Right lobe of liver (tissue), 4 donors: Measurements from ENCODE around the gene ZNF674.

ENCODE experiments used
- CTCF ChIP-seq, 4 donors: fragments of 200-600 bp in 3 of 4; fragments of 450-650 bp in 1 of 4; IDR thresholded peaks; one replicate each; pipeline versions ENCODE4 v1.5.1 to v1.8.0; 2016 to 2022; ENCODE audit warnings: antibody characterized with exemption in 4 of 4, mild to moderate bottlenecking in 2 of 4
- POLR2A ChIP-seq: fragments of 450-650 bp; IDR thresholded peaks from one replicate; pipeline ENCODE4 v1.6.1; 2017; ENCODE audit warnings: antibody characterized with exemption, mild to moderate bottlenecking
- donor health status: DM: no; HTN: no; CAD: no.
- donor health status: DM: no; HTN: no; CAD: no.
- donor health status: DM: no; HTN: yes; CAD: no.

DNA sequence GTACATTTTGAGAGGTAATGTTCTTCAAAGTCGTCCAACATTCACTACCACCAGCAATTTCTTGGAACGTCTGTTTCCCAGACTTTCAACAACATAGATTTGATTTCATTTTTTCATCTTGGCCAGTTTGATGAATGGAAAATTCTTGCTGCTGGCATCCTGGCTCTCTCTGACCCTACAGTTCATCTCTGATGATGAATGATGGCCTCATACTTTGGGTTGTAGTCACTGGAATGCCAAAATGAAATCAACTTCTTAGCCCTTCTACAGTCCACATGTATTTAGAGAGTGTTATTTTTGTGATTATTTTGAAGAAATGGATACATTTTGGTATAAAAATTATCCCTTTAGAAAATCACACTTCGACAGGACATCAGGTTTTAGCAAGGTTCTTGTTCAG is 37.1 kb upstream of the ZNF674 start:
- TF ChIP-seq POLR2A (no peak), CTCF (IDR thresholded peaks at IDR 0.05) (no peak)
